Body of pancreas (tissue), 4 donors: Measurements from ENCODE around the gene IL18R1.

Experiments used
- CTCF ChIP-seq, 7 experiments: fragments of 450-650 bp in 4 of 7; fragments of 200-600 bp in 3 of 7; sonication (generic) in 3 of 7; IDR thresholded peaks; one replicate each; pipeline ENCODE4 v1.5.1; 2016 to 2019; ENCODE audit warnings: antibody characterized with exemption in 7 of 7
- POLR2A ChIP-seq, 3 donors: fragments of 450-650 bp; IDR thresholded peaks; one replicate each; pipeline ENCODE4 v1.6.1; 2016; ENCODE audit warnings: antibody characterized with exemption in 3 of 3, mild to moderate bottlenecking in 2 of 3

GRCh38 chr2:102358496-102358895, 2.9 kb downstream of the IL18R1 start:
- no peak for TF ChIP-seq CTCF (IDR thresholded peaks at IDR 0.05)
- TF ChIP-seq POLR2A (IDR thresholded peaks at IDR 0.05): no peak
